Chondrocyte (in vitro differentiated cells): Measurements from ENCODE around the gene RAD50. TPM values are rescaled to one million over a fixed set of nuclear protein-coding genes. Genes with fewer than 3 reads are reported as not detected.

Source experiments
- DNase-seq: peaks from one replicate; pipeline ENCODE4 v3.0.0; 2021; ENCODE audit warnings: mixed read lengths, low spot score
- H3K27ac Mint-ChIP-seq: one replicate; pipeline ENCODE4 v1.8.0; 2021; ENCODE audit warnings: mild to moderate bottlenecking, moderate library complexity, mixed read lengths; ENCODE audit not compliant: unreplicated experiment
- H3K27me3 Mint-ChIP-seq: 2 replicates; pipeline ENCODE4 v1.8.0; 2021; ENCODE audit warnings: low read depth, mixed read lengths
- H3K36me3 Mint-ChIP-seq: 2 replicates; pipeline ENCODE4 v1.8.0; 2021; ENCODE audit warnings: low read depth, mixed read lengths
- H3K4me1 Mint-ChIP-seq: 2 replicates; pipeline ENCODE4 v1.8.0; 2021; ENCODE audit warnings: low read depth, mild to moderate bottlenecking, mixed read lengths
- H3K4me3 Mint-ChIP-seq: one replicate; pipeline ENCODE4 v1.8.0; 2021; ENCODE audit warnings: mild to moderate bottlenecking, moderate library complexity, mixed read lengths; ENCODE audit not compliant: unreplicated experiment
- H3K9me3 Mint-ChIP-seq: 2 replicates; pipeline ENCODE4 v1.8.0; 2021; ENCODE audit warnings: low read depth, mixed read lengths
- total RNA-seq: library from RNA; stranded (reverse); gene quantifications from 3 replicates; pipeline ENCODE4 v1.2.1, GENCODE V29; 2021
- TF ChIP-seq, protein P1 (sequence below): fragments of 200-600 bp; sonication (generic); IDR thresholded peaks from 2 replicates; pipeline ENCODE4 v1.5.0; 2021; ENCODE audit warnings: antibody characterized with exemption, mild to moderate bottlenecking, moderate library complexity

Gene RAD50
- total RNA-seq, 1 donor from 2014 or later = 30.7 TPM

DNA sequence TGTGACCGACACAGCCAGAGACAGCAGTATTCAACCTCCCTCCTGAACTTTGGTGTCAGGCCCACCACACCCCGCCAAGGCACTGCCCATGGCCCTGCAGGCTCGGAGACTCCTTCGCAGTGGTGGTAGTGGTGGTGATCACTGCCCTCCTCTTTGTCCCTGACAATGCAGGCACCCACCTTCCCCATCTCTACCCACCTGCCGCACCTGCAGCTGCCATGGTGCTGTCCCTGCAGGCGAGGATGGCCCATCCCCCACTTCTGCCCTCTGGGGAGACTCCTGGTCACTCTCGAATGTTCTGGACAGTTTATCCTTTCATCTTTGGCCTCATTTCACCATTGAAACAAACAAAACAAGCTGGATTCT is 112.7 kb downstream of the RAD50 start:
- Mint-ChIP-seq H3K27me3 (no peaks in the 10 kb centered on the region), H3K9me3 (no peaks in the 10 kb centered on the region), H3K36me3 (no peaks in the 10 kb centered on the region), H3K4me1 (peaks cover 7% of the 10 kb centered on the region), H3K27ac (no peak overlapping the region), H3K4me3 (no peak overlapping the region)
- TF ChIP-seq, protein P1, sequence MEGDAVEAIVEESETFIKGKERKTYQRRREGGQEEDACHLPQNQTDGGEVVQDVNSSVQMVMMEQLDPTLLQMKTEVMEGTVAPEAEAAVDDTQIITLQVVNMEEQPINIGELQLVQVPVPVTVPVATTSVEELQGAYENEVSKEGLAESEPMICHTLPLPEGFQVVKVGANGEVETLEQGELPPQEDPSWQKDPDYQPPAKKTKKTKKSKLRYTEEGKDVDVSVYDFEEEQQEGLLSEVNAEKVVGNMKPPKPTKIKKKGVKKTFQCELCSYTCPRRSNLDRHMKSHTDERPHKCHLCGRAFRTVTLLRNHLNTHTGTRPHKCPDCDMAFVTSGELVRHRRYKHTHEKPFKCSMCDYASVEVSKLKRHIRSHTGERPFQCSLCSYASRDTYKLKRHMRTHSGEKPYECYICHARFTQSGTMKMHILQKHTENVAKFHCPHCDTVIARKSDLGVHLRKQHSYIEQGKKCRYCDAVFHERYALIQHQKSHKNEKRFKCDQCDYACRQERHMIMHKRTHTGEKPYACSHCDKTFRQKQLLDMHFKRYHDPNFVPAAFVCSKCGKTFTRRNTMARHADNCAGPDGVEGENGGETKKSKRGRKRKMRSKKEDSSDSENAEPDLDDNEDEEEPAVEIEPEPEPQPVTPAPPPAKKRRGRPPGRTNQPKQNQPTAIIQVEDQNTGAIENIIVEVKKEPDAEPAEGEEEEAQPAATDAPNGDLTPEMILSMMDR = no peak
- no peak for DNase-seq

DNA sequence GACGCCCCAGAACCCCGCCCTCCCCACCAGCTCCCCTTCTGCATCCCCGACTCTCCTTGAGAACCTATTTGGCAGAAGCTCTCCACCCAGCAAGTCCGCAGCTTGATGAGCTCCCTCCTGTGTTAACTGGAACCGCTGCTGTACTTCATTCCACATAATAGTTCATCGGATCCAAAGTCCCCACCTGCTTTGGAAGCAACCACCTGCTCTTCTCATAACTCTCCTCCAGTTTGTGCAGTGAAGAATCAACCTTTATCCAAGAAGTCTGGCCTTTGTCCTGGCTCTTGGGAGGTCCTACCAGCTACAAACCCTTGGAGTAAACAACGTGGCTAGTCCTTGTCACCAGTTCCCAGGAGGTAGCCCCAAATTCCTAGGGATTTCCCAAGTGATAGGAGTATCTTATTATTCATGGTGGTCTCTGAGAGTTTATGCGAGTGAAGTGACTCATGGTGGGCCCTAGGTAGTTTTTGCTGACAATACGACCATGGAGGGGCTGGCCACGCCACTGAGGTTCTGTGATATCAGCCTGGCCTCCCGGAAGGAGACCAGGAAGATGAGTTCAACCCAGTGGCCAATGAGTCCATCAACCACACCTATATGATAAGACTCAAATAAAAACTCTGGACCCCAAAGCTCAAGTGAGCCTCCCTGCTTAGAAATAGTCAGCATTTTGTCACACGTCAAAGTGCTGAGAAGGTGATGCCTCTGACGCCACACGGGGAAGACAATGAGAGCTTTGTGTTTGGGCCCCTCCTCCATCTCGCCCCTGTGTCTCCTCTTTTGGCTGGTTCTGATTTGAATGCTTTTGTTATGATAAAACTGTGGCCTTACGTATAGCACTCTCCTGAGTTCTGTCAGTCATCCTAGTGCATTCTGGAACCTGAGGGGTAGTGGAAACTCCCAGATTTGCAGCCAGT is 113.4 kb downstream of the RAD50 start:
- no peak for DNase-seq
- TF ChIP-seq, protein P1 = no peak
- Mint-ChIP-seq H3K9me3 (no peaks in the 10 kb centered on the region), H3K4me3 (no peak overlapping the region), H3K36me3 (no peaks in the 10 kb centered on the region), H3K27ac (no peak overlapping the region), H3K4me1 (peaks cover 15% of the 10 kb centered on the region), H3K27me3 (no peaks in the 10 kb centered on the region)

DNA sequence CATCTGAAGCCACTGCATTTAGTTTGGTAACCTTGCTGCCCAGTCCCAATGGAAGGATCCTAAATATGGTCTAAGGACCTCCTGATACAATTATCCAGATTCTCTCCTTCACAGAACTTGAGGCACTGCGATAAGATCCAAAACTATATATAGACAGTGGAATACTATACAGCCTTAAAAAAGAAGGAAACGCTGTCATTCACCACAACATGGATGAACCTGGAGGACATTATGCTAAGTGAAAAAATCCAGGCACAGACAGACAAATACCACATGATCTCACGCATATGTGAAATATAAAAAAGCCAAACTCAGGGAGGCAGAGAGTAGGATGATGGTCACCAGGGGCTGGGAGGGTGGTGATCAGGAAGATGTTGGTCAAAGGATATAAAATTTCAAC is 114.2 kb downstream of the RAD50 start:
- TF ChIP-seq, protein P1 = no peak
- H3K27ac Mint-ChIP-seq = no peak overlapping the region
- H3K4me3 Mint-ChIP-seq = no peak overlapping the region
- no peaks in the 10 kb centered on the region for H3K9me3 Mint-ChIP-seq
- H3K4me1 Mint-ChIP-seq = peaks cover 22% of the 10 kb centered on the region
- no peak for DNase-seq
- H3K27me3 Mint-ChIP-seq = no peaks in the 10 kb centered on the region
- no peaks in the 10 kb centered on the region for H3K36me3 Mint-ChIP-seq

DNA sequence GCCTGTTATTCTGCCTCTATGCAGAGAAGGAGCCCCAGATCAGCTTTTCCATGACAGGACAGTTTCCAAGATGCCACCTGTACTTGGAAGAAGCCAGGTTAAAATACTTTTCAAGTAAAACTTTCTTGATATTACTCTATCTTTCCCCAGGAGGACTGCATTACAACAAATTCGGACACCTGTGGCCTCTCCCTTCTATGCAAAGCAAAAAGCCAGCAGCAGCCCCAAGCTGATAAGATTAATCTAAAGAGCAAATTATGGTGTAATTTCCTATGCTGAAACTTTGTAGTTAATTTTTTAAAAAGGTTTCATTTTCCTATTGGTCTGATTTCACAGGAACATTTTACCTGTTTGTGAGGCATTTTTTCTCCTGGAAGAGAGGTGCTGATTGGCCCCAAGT is 116.7 kb downstream of the RAD50 start:
- Mint-ChIP-seq H3K4me1 (peaks cover 47% of the 10 kb centered on the region), H3K27ac (no peak overlapping the region), H3K4me3 (no peak overlapping the region), H3K27me3 (no peaks in the 10 kb centered on the region), H3K36me3 (no peaks in the 10 kb centered on the region), H3K9me3 (no peaks in the 10 kb centered on the region)
- TF ChIP-seq, protein P1 = no peak
- no peak for DNase-seq

DNA sequence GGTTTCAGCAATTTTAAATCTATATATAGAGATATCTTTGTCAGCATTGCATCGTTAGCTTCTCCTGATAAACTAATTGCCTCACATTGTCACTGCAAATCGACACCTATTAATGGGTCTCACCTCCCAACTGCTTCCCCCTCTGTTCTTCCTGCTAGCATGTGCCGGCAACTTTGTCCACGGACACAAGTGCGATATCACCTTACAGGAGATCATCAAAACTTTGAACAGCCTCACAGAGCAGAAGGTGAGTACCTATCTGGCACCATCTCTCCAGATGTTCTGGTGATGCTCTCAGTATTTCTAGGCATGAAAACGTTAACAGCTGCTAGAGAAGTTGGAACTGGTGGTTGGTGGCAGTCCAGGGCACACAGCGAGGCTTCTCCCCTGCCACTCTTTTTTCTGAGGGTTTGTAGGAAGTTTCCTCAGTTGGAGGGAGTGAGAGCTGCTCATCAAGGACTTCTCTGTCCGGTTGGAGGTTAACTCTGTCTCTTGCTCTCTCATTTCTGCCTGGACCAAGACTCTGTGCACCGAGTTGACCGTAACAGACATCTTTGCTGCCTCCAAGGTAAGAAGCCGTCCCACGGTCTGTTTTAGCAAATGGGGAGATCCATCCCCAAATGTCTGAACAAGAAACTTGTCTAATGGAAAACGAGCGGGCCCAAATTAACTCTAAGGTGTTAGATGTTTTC is 117.3 kb downstream of the RAD50 start, which contains the start of gene IL4:
IL4 (plus strand) TSS at position 51 of the 692 bp plus-strand sequence; CDS start at position 113, 62 bp downstream.
- peak within 1 kb of the TSS; percentile 46 for H3K4me3 Mint-ChIP-seq
- no peaks in the 10 kb centered on the region for H3K27me3 Mint-ChIP-seq
- H3K27ac Mint-ChIP-seq = peak within 1 kb of the TSS; percentile 96
- no peak for DNase-seq
- TF ChIP-seq, protein P1 = no peak
- H3K4me1 Mint-ChIP-seq = peaks cover 53% of the 10 kb centered on the region
- H3K36me3 Mint-ChIP-seq = no peaks in the 10 kb centered on the region
- H3K9me3 Mint-ChIP-seq = no peaks in the 10 kb centered on the region
